SK-N-MC (cell line): Measurements from ENCODE around the gene PELI2.

ENCODE experiments used
- EZH2 ChIP-seq: fragments of 200-600 bp; sonication (generic); IDR thresholded peaks from one replicate; pipeline ENCODE4 v1.6.1; 2017; ENCODE audit warnings: antibody characterized with exemption
- POLR2AphosphoS5 ChIP-seq: IDR thresholded peaks from 2 replicates; pipeline ENCODE4 v1.6.1; 2012; ENCODE audit warnings: mild to moderate bottlenecking, low read depth, low read length, borderline replicate concordance

DNA sequence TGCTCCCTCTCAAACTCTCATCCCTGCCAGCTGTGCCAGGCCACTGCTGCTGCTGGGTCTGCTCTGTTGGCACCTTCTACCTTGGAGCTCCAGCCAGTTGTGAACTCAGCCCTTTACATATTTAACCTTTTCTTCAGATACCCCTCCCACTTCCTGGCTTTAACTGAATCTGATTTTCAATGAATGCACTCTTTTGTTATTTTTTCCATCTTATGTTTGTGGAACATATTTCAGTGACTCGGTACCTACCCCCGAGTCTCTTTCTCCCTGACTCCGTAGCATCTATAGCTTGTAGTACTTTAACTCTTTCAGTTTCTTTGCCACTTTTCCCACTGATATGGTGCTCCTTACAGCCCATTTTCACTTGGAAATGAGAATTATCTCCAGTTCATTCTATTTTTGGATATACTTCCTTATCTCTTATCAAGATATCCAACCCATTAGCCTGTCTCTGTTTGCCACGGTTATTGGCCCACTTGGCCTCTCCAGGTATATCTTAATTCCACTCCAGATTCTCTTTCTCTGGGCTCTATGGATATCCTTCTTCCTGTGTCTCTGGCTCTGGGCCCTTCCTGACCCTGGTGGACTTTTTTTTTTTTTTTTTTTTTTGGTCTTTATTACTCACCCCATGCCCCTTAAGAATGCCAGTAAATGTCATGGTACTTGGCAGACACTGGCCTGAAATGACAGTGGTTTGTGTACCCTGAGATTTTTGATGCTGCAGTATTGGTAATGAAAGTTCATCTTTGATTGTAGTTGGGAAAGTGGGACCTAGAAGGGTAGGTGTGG, 62.7 kb downstream of the PELI2 start:
- TF ChIP-seq POLR2AphosphoS5 (no peak), EZH2 (no peak)
